ENCODE results near the gene LNX1. TPM values are rescaled to one million over a fixed set of nuclear protein-coding genes. Genes with fewer than 3 reads are reported as not detected.

The LNX1 gene
- total and polyA plus RNA-seq, 9 of the 15 experiments (the other 6 are each of a cell fraction or from before 2014, with no cell fraction given), result 0.40 to 3.6 (median 2.2) TPM

- TF ChIP-seq ARID4B (CRISPR knock-in tag; IDR thresholded peaks at IDR 0.05), result no peak
- TF ChIP-seq TEAD2 (tag; IDR thresholded peaks at IDR 0.05), result no peak
- no peak for TF ChIP-seq MYC (IDR thresholded peaks at IDR 0.05; ENCODE audit: low read depth, low read length)
- no peak for TF ChIP-seq MYC (CRISPR knock-in tag; IDR thresholded peaks at IDR 0.05; ENCODE audit: borderline replicate concordance, low read depth)
- TF ChIP-seq ZNF175 (CRISPR knock-in tag; IDR thresholded peaks at IDR 0.05; ENCODE audit: low read depth), result peak; percentile 74; the same call in 1 of the 2 replicates
- 0 out of 2 replicates have a peak, but pooled peaks have one; percentile 28 for TF ChIP-seq SMAD4 (CRISPR knock-in tag; conservative IDR thresholded peaks at IDR 0.05)
- TF ChIP-seq ZC3H11A (IDR thresholded peaks at IDR 0.05; ENCODE audit: low read depth, low read length), result no peak
- no peak for TF ChIP-seq ZNF644 (tag; IDR thresholded peaks at IDR 0.05; ENCODE audit: low read depth)
- TF ChIP-seq TSHZ1 (CRISPR knock-in tag; IDR thresholded peaks at IDR 0.05), result no peak
- no peak for TF ChIP-seq FOXJ2 (tag; IDR thresholded peaks at IDR 0.05)
- TF ChIP-seq ZNF518B (CRISPR knock-in tag; IDR thresholded peaks at IDR 0.05), result no peak
- no peak for TF ChIP-seq RAD51 (IDR thresholded peaks at IDR 0.05; ENCODE audit: borderline replicate concordance, low read depth)
- no peak for TF ChIP-seq ZNF354B (CRISPR knock-in tag; IDR thresholded peaks at IDR 0.05)
- no peak for TF ChIP-seq TRIM28 (IDR thresholded peaks at IDR 0.05)
- no peak for TF ChIP-seq PCBP1 (IDR thresholded peaks at IDR 0.05; ENCODE audit: low read depth, low read length, poor library complexity, severe bottlenecking)
- no peak for TF ChIP-seq CBX8 (IDR thresholded peaks at IDR 0.05; ENCODE audit: borderline replicate concordance, extremely low read depth, low read depth, low read length, poor library complexity, severe bottlenecking)
Measured at GRCh38 chr4:53478671-53479456, 112.4 kb downstream of the LNX1 start (continued).
